ENCODE data around the gene ATL2.
"Not testable (repeated sequence)": the region's sequence is repeated elsewhere in the genome, so short reads cannot be mapped to it uniquely, and the experiment has no call there.

Gene ATL2

GRCh38 chr2:38274286-38275276 lies 102.5 kb downstream of the ATL2 start:
- no peak for DNase-seq (ENCODE audit: low spot score)

- peak; percentile 3 for DNase-seq (ENCODE audit: low spot score)
These were observed 105.4 kb downstream of the ATL2 start for GRCh38 chr2:38271697-38272096.

GRCh38 chr2:38269421-38269820 lies 107.7 kb downstream of the ATL2 start:
- no peak for DNase-seq (ENCODE audit: low spot score)

GRCh38 chr2:38268691-38269327 lies 108.3 kb downstream of the ATL2 start:
- no peak for DNase-seq (ENCODE audit: low spot score)

- DNase-seq (ENCODE audit: low spot score): no peak
These were observed 109.1 kb downstream of the ATL2 start for GRCh38 chr2:38268001-38268400.

GRCh38 chr2:38267270-38267925 lies 109.7 kb downstream of the ATL2 start:
- DNase-seq (ENCODE audit: low spot score): no peak

- DNase-seq (ENCODE audit: low spot score): no peak
These were observed 110.6 kb downstream of the ATL2 start for GRCh38 chr2:38266382-38267061.

- no peak for DNase-seq (ENCODE audit: low spot score)
These were observed 111.6 kb downstream of the ATL2 start for GRCh38 chr2:38265461-38265860.

GRCh38 chr2:38264396-38265221 lies 112.5 kb downstream of the ATL2 start:
- no peak for DNase-seq (ENCODE audit: low spot score)

- no peak for DNase-seq (ENCODE audit: low spot score)
These were observed 113.8 kb downstream of the ATL2 start for GRCh38 chr2:38263293-38263692.

GRCh38 chr2:38262069-38262871 lies 114.8 kb downstream of the ATL2 start:
- peak; percentile 52 for DNase-seq (ENCODE audit: low spot score)

GRCh38 chr2:38261569-38262068 lies 115.5 kb downstream of the ATL2 start:
- no peak for DNase-seq (ENCODE audit: low spot score)

- DNase-seq (ENCODE audit: low spot score): no peak
These were observed 116.1 kb downstream of the ATL2 start for GRCh38 chr2:38260972-38261371.

- DNase-seq (ENCODE audit: low spot score): no peak
These were observed 116.6 kb downstream of the ATL2 start for GRCh38 chr2:38260469-38260868.

GRCh38 chr2:38259311-38259710 lies 117.8 kb downstream of the ATL2 start:
- no peak for DNase-seq (ENCODE audit: low spot score)

GRCh38 chr2:38257680-38258079 lies 119.4 kb downstream of the ATL2 start:
- DNase-seq (ENCODE audit: low spot score): not testable (repeated sequence)

- DNase-seq (ENCODE audit: low spot score): no peak
These were observed 120.5 kb downstream of the ATL2 start for GRCh38 chr2:38256610-38257009.

GRCh38 chr2:38255211-38255610 lies 121.9 kb downstream of the ATL2 start:
- DNase-seq (ENCODE audit: low spot score): no peak

GRCh38 chr2:38254796-38255195 lies 122.3 kb downstream of the ATL2 start:
- no peak for DNase-seq (ENCODE audit: low spot score)

- peak; percentile 9 for DNase-seq (ENCODE audit: low spot score)
These were observed 125.1 kb downstream of the ATL2 start for GRCh38 chr2:38251940-38252339.
